ENCODE measurements around the gene PRMT5. TPM values are rescaled to one million over a fixed set of nuclear protein-coding genes. Genes with fewer than 3 reads are reported as not detected.
"Not testable (repeated sequence)": the region's sequence is repeated elsewhere in the genome, so short reads cannot be mapped to it uniquely, and the experiment has no call there.

Gene PRMT5
- total RNA-seq, 3 donors from 2014 or later (not counting 1 experiment from before 2014, with no cell fraction given), result 16.3 to 22.4 (median 18.5) TPM

- no peak overlapping the region for H3K4me3 Mint-ChIP-seq
- H3K27me3 ChIP-seq (ENCODE audit: control insufficient read depth, insufficient read depth, low read length), result no peaks in the 10 kb centered on the region
- WGBS (ENCODE audit: insufficient coverage), result 96% methylated on average over 3 of the region's 4 CpGs
- no peaks in the 10 kb centered on the region for H3K4me1 ChIP-seq (ENCODE audit: control insufficient read depth, insufficient read depth, low read length)
- H3K9me3 ChIP-seq (ENCODE audit: control insufficient read depth, insufficient read depth, low read length), result no peaks in the 10 kb centered on the region
- no peak overlapping the region for H3K27ac Mint-ChIP-seq
- no peak for TF ChIP-seq CTCF (IDR thresholded peaks at IDR 0.05)
- intact Hi-C loops (cut with micrococcal nuclease), result no loop called here
- no peaks in the 10 kb centered on the region for H3K9me3 Mint-ChIP-seq
- no peak for ATAC-seq
- H3K36me3 Mint-ChIP-seq, result no peaks in the 10 kb centered on the region
- no peak overlapping the region for H3K27ac ChIP-seq (ENCODE audit: low read length)
- H3K36me3 ChIP-seq (ENCODE audit: control insufficient read depth, insufficient read depth, low read length), result no peaks in the 10 kb centered on the region
- H3K4me1 Mint-ChIP-seq, result no peaks in the 10 kb centered on the region
- H3K4me3 ChIP-seq (ENCODE audit: low read length), result no peak overlapping the region
- no peak for DNase-seq
- no peaks in the 10 kb centered on the region for H3K27me3 Mint-ChIP-seq (ENCODE audit: low read depth in 2 of 2)
Measured at GRCh38 chr14:22966783-22967269, 37.6 kb upstream of the PRMT5 start.

GRCh38 chr14:22965916-22966782 lies 37.0 kb upstream of the PRMT5 start:
- intact Hi-C loops (cut with micrococcal nuclease); H3K4me1 Mint-ChIP-seq: not testable (repeated sequence)

GRCh38 chr14:22962061-22962676 lies 33.0 kb upstream of the PRMT5 start:
- WGBS (ENCODE audit: insufficient coverage), result 96% methylated on average over 6 of the region's 6 CpGs
- Mint-ChIP-seq H3K27ac (no peak overlapping the region), H3K27me3 (ENCODE audit: low read depth in 2 of 2) (no peaks in the 10 kb centered on the region), H3K9me3 (no peaks in the 10 kb centered on the region), H3K4me3 (no peak overlapping the region), H3K4me1 (no peaks in the 10 kb centered on the region), H3K36me3 (no peaks in the 10 kb centered on the region)
- H3K27me3 ChIP-seq (ENCODE audit: control insufficient read depth, insufficient read depth, low read length), result no peaks in the 10 kb centered on the region
- no peak overlapping the region for H3K27ac ChIP-seq (ENCODE audit: low read length)
- H3K36me3 ChIP-seq (ENCODE audit: control insufficient read depth, insufficient read depth, low read length), result no peaks in the 10 kb centered on the region
- no peak for TF ChIP-seq CTCF (IDR thresholded peaks at IDR 0.05)
- DNase-seq, result no peak
- ATAC-seq, result no peak
- intact Hi-C loops (cut with micrococcal nuclease), result no loop called here
- no peaks in the 10 kb centered on the region for H3K9me3 ChIP-seq (ENCODE audit: control insufficient read depth, insufficient read depth, low read length)
- H3K4me3 ChIP-seq (ENCODE audit: low read length), result no peak overlapping the region
- H3K4me1 ChIP-seq (ENCODE audit: control insufficient read depth, insufficient read depth, low read length), result peaks cover 7% of the 10 kb centered on the region

More at GRCh38 chr14:22965916-22966782, 37.0 kb upstream of the PRMT5 start:
- H3K27me3 ChIP-seq (ENCODE audit: control insufficient read depth, insufficient read depth, low read length); H3K4me3 ChIP-seq (ENCODE audit: low read length); ATAC-seq; H3K27ac Mint-ChIP-seq; H3K36me3 ChIP-seq (ENCODE audit: control insufficient read depth, insufficient read depth, low read length); H3K9me3 Mint-ChIP-seq; DNase-seq; H3K4me3 Mint-ChIP-seq; H3K4me1 ChIP-seq (ENCODE audit: control insufficient read depth, insufficient read depth, low read length); H3K27me3 Mint-ChIP-seq (ENCODE audit: low read depth in 2 of 2); H3K36me3 Mint-ChIP-seq; H3K27ac ChIP-seq (ENCODE audit: low read length); H3K9me3 ChIP-seq (ENCODE audit: control insufficient read depth, insufficient read depth, low read length): not testable (repeated sequence)
- WGBS (ENCODE audit: insufficient coverage), result 84% methylated on average over 12 of the region's 15 CpGs
